ENCODE results near the gene STAG2. TPM values are rescaled to one million over a fixed set of nuclear protein-coding genes. Genes with fewer than 3 reads are reported as not detected.
A peak's percentile ranks its signal among the peaks of the same experiment; 100 is the strongest.

The STAG2 gene
- total RNA-seq, 2 experiments from 2014 or later, result 84.7 to 89.4 TPM

DNA sequence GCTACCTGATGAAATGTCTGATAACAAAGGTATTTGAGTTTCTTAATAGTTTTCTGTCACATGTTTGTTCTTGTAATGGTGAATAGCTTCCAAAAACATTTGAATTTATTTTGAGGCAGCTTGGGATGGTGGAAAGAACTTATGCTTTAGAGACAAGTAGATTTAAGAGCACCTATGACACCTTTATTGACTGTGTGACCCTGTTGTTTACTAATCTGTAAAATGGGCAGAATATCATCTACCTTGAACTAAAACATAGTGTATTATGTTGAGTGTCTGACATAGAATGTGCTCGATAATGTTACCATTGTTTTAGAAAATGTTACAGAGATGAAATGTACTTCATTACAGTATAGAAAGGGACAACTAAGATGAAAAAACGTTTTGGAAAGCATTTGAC, 24.9 kb downstream of the STAG2 start:
- DNase-seq (no peak), ATAC-seq (ENCODE audit: poor library complexity) (no peak)
- Histone ChIP-seq H3K27ac (ENCODE audit: low read depth in 1 of 2, low read length in 2 of 2) (no peak overlapping the region), H3K4me3 (ENCODE audit: low read length) (no peak overlapping the region), H3K4me1 (ENCODE audit: insufficient read depth, low read length) (peaks cover 16% of the 10 kb centered on the region), H3K9me3 (ENCODE audit: control insufficient read depth in 1 of 2, insufficient read depth in 1 of 2, low read length in 2 of 2) (no peaks in the 10 kb centered on the region), H3K36me3 (ENCODE audit: insufficient read depth, low read length) (no peaks in the 10 kb centered on the region), H3K27me3 (ENCODE audit: control insufficient read depth in 1 of 2, insufficient read depth in 2 of 2, low read length in 2 of 2) (no peaks in the 10 kb centered on the region)
- H3K4me1 Mint-ChIP-seq (ENCODE audit: low read depth), result peaks cover 69% of the 10 kb centered on the region
- peaks cover 31% of the 10 kb centered on the region for H3K36me3 Mint-ChIP-seq (ENCODE audit: low read depth)
- H3K27ac Mint-ChIP-seq, result peak overlapping the region; percentile 70
- ChIA-PET CTCF (interaction anchor here (0.6 to 1.5 kb wide), 3 partner anchors 9 to 13 kb away, joined by 3 to 4 read pairs (median 4); no protein-coding TSS in a partner anchor), POLR2A (no interaction called here)
- intact Hi-C loops (cut with DNase I, micrococcal nuclease), result no loop called here
- H3K27me3 Mint-ChIP-seq, result no peaks in the 10 kb centered on the region
- no peaks in the 10 kb centered on the region for H3K9me3 Mint-ChIP-seq
- H3K4me3 Mint-ChIP-seq, result no peak overlapping the region
- TF ChIP-seq, protein P1, sequence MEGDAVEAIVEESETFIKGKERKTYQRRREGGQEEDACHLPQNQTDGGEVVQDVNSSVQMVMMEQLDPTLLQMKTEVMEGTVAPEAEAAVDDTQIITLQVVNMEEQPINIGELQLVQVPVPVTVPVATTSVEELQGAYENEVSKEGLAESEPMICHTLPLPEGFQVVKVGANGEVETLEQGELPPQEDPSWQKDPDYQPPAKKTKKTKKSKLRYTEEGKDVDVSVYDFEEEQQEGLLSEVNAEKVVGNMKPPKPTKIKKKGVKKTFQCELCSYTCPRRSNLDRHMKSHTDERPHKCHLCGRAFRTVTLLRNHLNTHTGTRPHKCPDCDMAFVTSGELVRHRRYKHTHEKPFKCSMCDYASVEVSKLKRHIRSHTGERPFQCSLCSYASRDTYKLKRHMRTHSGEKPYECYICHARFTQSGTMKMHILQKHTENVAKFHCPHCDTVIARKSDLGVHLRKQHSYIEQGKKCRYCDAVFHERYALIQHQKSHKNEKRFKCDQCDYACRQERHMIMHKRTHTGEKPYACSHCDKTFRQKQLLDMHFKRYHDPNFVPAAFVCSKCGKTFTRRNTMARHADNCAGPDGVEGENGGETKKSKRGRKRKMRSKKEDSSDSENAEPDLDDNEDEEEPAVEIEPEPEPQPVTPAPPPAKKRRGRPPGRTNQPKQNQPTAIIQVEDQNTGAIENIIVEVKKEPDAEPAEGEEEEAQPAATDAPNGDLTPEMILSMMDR (IDR thresholded peaks at IDR 0.05), result no peak

DNA sequence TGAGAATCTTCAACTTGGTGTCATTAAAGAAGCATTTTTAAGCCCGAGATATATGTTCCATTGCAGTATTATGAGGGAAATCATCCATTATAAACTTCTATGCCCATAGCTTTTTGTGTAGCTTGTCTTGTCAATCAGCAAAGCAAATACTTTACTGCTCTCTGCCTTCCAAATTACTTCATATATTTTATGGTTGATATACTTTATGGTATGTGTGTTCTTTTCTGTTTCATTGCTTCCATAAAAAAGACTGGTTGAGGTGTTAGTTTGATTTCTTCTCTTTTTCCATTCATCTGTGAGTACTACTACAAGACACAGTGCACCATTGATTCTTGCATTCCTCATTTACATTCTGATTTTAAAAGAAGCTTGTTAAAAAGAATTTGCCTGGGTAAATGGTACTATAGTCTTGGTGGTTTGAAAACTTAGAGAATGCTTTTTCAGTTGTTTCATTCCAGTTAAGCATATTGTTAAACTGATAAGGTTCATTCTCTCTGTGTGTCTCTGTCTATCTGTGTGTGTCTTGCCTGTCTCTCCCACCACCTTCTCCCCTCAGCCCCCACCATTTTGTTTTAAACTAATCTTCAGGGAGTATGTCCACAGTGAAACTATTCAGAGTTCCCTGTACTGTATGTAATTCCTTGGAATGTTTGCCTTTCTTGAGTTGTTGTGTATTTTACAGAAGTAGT, 27.1 kb downstream of the STAG2 start:
- intact Hi-C loops (cut with DNase I, micrococcal nuclease), result no loop called here
- H3K27me3 Mint-ChIP-seq, result no peaks in the 10 kb centered on the region
- Histone ChIP-seq H3K4me1 (ENCODE audit: insufficient read depth, low read length) (peaks cover 11% of the 10 kb centered on the region), H3K36me3 (ENCODE audit: insufficient read depth, low read length) (no peaks in the 10 kb centered on the region), H3K27ac (ENCODE audit: low read depth in 1 of 2, low read length in 2 of 2) (no peak overlapping the region), H3K4me3 (ENCODE audit: low read length) (no peak overlapping the region), H3K27me3 (ENCODE audit: control insufficient read depth in 1 of 2, insufficient read depth in 2 of 2, low read length in 2 of 2) (no peaks in the 10 kb centered on the region), H3K9me3 (ENCODE audit: control insufficient read depth in 1 of 2, insufficient read depth in 1 of 2, low read length in 2 of 2) (no peaks in the 10 kb centered on the region)
- peak overlapping the region; percentile 23 for H3K4me3 Mint-ChIP-seq
- CTCF ChIA-PET, result no interaction called here
- TF ChIP-seq, protein P1 (IDR thresholded peaks at IDR 0.05), result no peak
- ATAC-seq (ENCODE audit: poor library complexity) (no peak), DNase-seq (no peak)
- H3K36me3 Mint-ChIP-seq (ENCODE audit: low read depth), result peaks cover 28% of the 10 kb centered on the region
- peaks cover 63% of the 10 kb centered on the region for H3K4me1 Mint-ChIP-seq (ENCODE audit: low read depth)
- POLR2A ChIA-PET, result no interaction called here
- H3K27ac Mint-ChIP-seq, result peak overlapping the region; percentile 27
- no peaks in the 10 kb centered on the region for H3K9me3 Mint-ChIP-seq

DNA sequence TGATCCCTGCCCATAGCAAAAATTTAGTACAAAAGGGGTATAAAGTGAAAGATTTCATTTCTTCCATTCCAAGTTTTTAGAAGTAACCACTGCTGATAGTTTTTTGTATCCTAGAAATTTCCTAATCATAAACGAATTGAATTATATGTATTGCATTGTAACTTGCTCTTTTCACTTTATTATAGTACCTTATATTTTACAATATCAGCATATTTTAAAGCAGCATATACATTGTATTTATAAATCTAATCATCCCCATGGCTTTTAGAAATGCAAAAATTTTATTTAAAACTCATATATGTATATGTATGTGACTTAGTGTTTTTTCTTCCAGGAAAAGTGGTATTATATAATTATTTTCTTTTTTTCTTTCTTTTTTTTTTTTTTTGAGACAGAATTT, 27.7 kb downstream of the STAG2 start:
- peaks cover 27% of the 10 kb centered on the region for H3K36me3 Mint-ChIP-seq (ENCODE audit: low read depth)
- no peak overlapping the region for H3K27ac Mint-ChIP-seq
- CTCF ChIA-PET, result no interaction called here

More for the DNA sequence above, 27.7 kb downstream of the STAG2 start:
- Mint-ChIP-seq H3K9me3 (no peaks in the 10 kb centered on the region), H3K4me3 (no peak overlapping the region), H3K27me3 (no peaks in the 10 kb centered on the region), H3K4me1 (ENCODE audit: low read depth) (peaks cover 65% of the 10 kb centered on the region)
- no peaks in the 10 kb centered on the region for H3K27me3 ChIP-seq (ENCODE audit: control insufficient read depth in 1 of 2, insufficient read depth in 2 of 2, low read length in 2 of 2)
- H3K27ac ChIP-seq (ENCODE audit: low read depth in 1 of 2, low read length in 2 of 2), result no peak overlapping the region
- DNase-seq (no peak), ATAC-seq (ENCODE audit: poor library complexity) (no peak)
- H3K4me3 ChIP-seq (ENCODE audit: low read length), result no peak overlapping the region
- H3K36me3 ChIP-seq (ENCODE audit: insufficient read depth, low read length), result peaks cover 2% of the 10 kb centered on the region
- TF ChIP-seq, protein P1 (IDR thresholded peaks at IDR 0.05), result no peak
- H3K9me3 ChIP-seq (ENCODE audit: control insufficient read depth in 1 of 2, insufficient read depth in 1 of 2, low read length in 2 of 2), result no peaks in the 10 kb centered on the region
- intact Hi-C loops (cut with DNase I, micrococcal nuclease), result no loop called here
- H3K4me1 ChIP-seq (ENCODE audit: insufficient read depth, low read length), result peaks cover 14% of the 10 kb centered on the region
- POLR2A ChIA-PET, result no interaction called here

All from CD4-positive, alpha-beta T cell (primary cell).